Activated naive CD8-positive, alpha-beta T cell (primary cell): Measurements from ENCODE around the gene SLC6A11.

ENCODE experiments used
- H3K27ac Mint-ChIP-seq: one replicate; pipeline ENCODE4 v1.8.0; 2021; ENCODE audit warnings: mixed read lengths
- H3K27me3 Mint-ChIP-seq: one replicate; pipeline ENCODE4 v1.8.0; 2021; ENCODE audit warnings: mixed read lengths
- H3K36me3 Mint-ChIP-seq: one replicate; pipeline ENCODE4 v1.8.0; 2021; ENCODE audit warnings: mixed read lengths
- H3K4me1 Mint-ChIP-seq: one replicate; pipeline ENCODE4 v1.8.0; 2021; ENCODE audit warnings: low read depth, mixed read lengths
- H3K4me3 Mint-ChIP-seq: one replicate; pipeline ENCODE4 v1.8.0; 2021; ENCODE audit warnings: mild to moderate bottlenecking, mixed read lengths
- H3K9me3 Mint-ChIP-seq: one replicate; pipeline ENCODE4 v1.8.0; 2021; ENCODE audit warnings: low read depth, mixed read lengths

The SLC6A11 gene

GRCh38 chr3:10933805-10934481, 117.9 kb downstream of the SLC6A11 start:
- Mint-ChIP-seq H3K9me3 (no peaks in the 10 kb centered on the region), H3K27me3 (peaks cover 2% of the 10 kb centered on the region), H3K4me3 (no peak overlapping the region), H3K27ac (no peak overlapping the region), H3K36me3 (no peaks in the 10 kb centered on the region), H3K4me1 (no peaks in the 10 kb centered on the region)

DNA sequence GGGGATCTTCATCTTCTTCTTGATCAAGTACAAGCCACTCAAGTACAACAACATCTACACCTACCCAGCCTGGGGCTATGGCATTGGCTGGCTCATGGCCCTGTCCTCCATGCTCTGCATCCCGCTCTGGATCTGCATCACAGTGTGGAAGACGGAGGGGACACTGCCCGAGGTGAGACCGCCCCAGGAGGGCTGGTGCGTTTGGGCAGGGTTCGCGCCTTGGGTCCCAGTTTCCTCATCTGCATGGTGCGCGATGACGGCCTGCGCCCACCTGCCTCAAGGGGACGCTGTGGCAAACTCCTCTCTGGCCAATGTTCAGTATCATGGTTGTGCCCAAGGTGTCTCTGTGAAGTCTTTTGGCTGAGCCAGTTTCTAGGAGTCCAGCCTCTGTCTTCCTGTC, 119.0 kb downstream of the SLC6A11 start:
- no peaks in the 10 kb centered on the region for H3K36me3 Mint-ChIP-seq
- H3K4me3 Mint-ChIP-seq = no peak overlapping the region
- H3K4me1 Mint-ChIP-seq = no peaks in the 10 kb centered on the region
- H3K27ac Mint-ChIP-seq = no peak overlapping the region
- H3K27me3 Mint-ChIP-seq = peaks cover 2% of the 10 kb centered on the region
- H3K9me3 Mint-ChIP-seq = no peaks in the 10 kb centered on the region

GRCh38 chr3:10935846-10936631, 120.0 kb downstream of the SLC6A11 start:
- H3K9me3 Mint-ChIP-seq = no peaks in the 10 kb centered on the region
- no peaks in the 10 kb centered on the region for H3K4me1 Mint-ChIP-seq
- peaks cover 2% of the 10 kb centered on the region for H3K27me3 Mint-ChIP-seq
- no peak overlapping the region for H3K27ac Mint-ChIP-seq
- H3K4me3 Mint-ChIP-seq = no peak overlapping the region
- no peaks in the 10 kb centered on the region for H3K36me3 Mint-ChIP-seq

DNA sequence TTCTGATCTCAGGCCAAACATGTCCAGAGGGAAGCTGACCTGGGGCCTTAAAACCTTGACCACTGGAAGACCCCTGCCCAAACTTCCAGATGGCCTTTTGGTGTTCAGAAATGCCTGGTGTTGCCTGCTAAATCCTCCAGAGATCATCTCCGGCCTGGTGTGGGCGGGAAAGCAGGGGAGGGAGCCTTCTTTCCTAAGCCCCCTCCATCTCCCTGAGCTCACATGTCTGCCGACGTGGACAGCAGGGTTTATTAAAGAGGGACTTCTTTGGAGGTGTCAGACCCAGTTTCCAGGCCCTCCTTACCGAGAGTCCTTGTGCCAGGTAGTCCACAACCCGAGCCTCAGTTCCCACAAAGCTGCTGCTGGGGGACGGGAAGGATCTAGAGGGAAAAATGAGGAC, 120.7 kb downstream of the SLC6A11 start:
- Mint-ChIP-seq H3K9me3 (no peaks in the 10 kb centered on the region), H3K36me3 (no peaks in the 10 kb centered on the region), H3K27me3 (peaks cover 2% of the 10 kb centered on the region), H3K27ac (no peak overlapping the region), H3K4me1 (no peaks in the 10 kb centered on the region), H3K4me3 (no peak overlapping the region)

DNA sequence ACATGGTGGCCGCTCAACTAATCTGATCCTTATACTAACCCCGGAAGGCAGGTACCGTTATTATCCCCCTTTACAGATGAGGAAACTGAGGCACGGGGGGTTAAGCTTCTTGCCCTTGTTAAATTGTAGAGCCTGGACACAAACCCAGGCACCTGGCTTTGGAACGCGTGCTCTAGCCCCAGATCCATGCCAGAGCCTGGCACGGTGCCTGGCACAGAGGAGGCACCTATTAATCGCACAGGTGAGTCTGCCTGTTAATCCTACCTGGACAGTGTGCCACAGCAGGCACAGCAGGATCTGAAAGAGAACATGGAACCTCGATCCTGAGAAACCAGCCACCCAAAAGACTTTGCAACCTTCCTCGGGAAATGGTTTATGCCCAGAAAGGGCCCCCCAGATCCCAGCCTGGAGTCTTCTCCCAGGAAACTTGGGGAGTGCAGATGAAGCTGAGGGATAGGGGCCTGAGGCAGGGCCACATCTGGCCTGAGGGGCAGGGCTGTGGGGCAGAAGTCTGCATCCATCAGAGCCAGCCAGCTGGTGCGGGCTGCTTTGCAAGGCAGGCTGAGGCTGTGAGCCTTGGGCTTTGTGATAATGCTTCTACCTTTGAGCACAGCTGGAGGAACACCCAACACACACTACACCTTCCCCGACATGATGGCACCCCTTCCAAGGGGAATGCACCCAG, 121.3 kb downstream of the SLC6A11 start:
- H3K4me1 Mint-ChIP-seq = no peaks in the 10 kb centered on the region
- H3K4me3 Mint-ChIP-seq = no peak overlapping the region
- H3K27me3 Mint-ChIP-seq = peaks cover 2% of the 10 kb centered on the region
- no peaks in the 10 kb centered on the region for H3K36me3 Mint-ChIP-seq
- H3K27ac Mint-ChIP-seq = no peak overlapping the region
- H3K9me3 Mint-ChIP-seq = no peaks in the 10 kb centered on the region

DNA sequence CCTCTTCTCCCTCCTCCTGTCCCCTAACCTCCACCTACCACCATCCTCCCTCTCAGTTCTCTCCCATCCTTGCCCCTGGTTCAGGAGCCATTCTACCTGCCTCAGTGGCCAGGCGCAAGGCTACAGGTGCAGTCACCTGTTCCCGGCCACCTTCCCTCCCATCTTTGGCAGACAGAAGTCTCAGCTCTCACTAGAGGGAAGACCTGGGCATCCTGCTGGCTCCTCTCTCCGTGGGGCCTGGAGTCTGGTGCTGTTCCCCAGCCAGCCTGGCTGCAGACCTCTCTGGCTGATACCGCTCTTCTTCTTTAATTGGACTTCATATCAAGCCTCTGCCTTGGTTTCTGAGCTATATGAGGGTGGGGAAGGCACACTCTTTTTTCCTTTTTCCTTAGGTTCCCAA, 123.5 kb downstream of the SLC6A11 start:
- Mint-ChIP-seq H3K9me3 (no peaks in the 10 kb centered on the region), H3K4me1 (no peaks in the 10 kb centered on the region), H3K4me3 (no peak overlapping the region), H3K27ac (no peak overlapping the region), H3K36me3 (no peaks in the 10 kb centered on the region), H3K27me3 (peaks cover 6% of the 10 kb centered on the region)

- Mint-ChIP-seq H3K4me1 (no peaks in the 10 kb centered on the region), H3K27me3 (peaks cover 8% of the 10 kb centered on the region), H3K4me3 (no peak overlapping the region), H3K9me3 (no peaks in the 10 kb centered on the region), H3K36me3 (no peaks in the 10 kb centered on the region), H3K27ac (no peak overlapping the region)
Observed at GRCh38 chr3:10940106-10940505, 124.1 kb downstream of the SLC6A11 start.

- H3K9me3 Mint-ChIP-seq = no peaks in the 10 kb centered on the region
- H3K27ac Mint-ChIP-seq = no peak overlapping the region
- H3K4me3 Mint-ChIP-seq = no peak overlapping the region
- H3K27me3 Mint-ChIP-seq = peaks cover 8% of the 10 kb centered on the region
- H3K4me1 Mint-ChIP-seq = no peaks in the 10 kb centered on the region
- no peaks in the 10 kb centered on the region for H3K36me3 Mint-ChIP-seq
Observed at GRCh38 chr3:10941972-10942371, 125.9 kb downstream of the SLC6A11 start.

GRCh38 chr3:10942690-10943205, 126.7 kb downstream of the SLC6A11 start:
- no peaks in the 10 kb centered on the region for H3K4me1 Mint-ChIP-seq
- no peaks in the 10 kb centered on the region for H3K9me3 Mint-ChIP-seq
- no peak overlapping the region for H3K27ac Mint-ChIP-seq
- H3K27me3 Mint-ChIP-seq = peaks cover 8% of the 10 kb centered on the region
- no peaks in the 10 kb centered on the region for H3K36me3 Mint-ChIP-seq
- H3K4me3 Mint-ChIP-seq = no peak overlapping the region

- H3K9me3 Mint-ChIP-seq = no peaks in the 10 kb centered on the region
- no peak overlapping the region for H3K4me3 Mint-ChIP-seq
- H3K4me1 Mint-ChIP-seq = no peaks in the 10 kb centered on the region
- H3K27ac Mint-ChIP-seq = no peak overlapping the region
- peaks cover 6% of the 10 kb centered on the region for H3K27me3 Mint-ChIP-seq
- H3K36me3 Mint-ChIP-seq = no peaks in the 10 kb centered on the region
Observed at GRCh38 chr3:10944866-10945265, 128.8 kb downstream of the SLC6A11 start.

- H3K4me3 Mint-ChIP-seq = no peak overlapping the region
- no peaks in the 10 kb centered on the region for H3K9me3 Mint-ChIP-seq
- no peak overlapping the region for H3K27ac Mint-ChIP-seq
- no peaks in the 10 kb centered on the region for H3K4me1 Mint-ChIP-seq
- H3K27me3 Mint-ChIP-seq = peaks cover 6% of the 10 kb centered on the region
- no peaks in the 10 kb centered on the region for H3K36me3 Mint-ChIP-seq
Observed at GRCh38 chr3:10945683-10946287, 129.8 kb downstream of the SLC6A11 start.

DNA sequence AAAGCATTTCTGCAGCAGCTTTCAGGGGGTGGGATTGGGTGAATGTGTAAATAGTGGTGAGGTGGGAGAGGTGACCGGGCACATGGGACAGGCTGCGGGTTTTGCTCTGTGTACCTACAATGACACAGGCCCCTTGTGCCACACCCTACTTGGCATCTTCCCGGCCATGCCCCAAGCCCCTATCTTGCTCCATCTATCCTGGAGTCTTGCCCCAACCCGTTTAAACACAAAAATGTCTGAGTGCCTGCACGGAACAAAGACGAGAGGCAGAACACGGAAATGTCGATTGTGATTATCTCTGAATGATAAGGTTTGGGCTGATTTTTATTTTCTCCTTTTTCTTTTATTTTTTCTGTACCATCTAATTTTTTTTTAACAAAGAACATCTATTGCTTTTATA, 130.5 kb downstream of the SLC6A11 start:
- Mint-ChIP-seq H3K4me1 (no peaks in the 10 kb centered on the region), H3K9me3 (no peaks in the 10 kb centered on the region), H3K27me3 (peaks cover 6% of the 10 kb centered on the region), H3K27ac (no peak overlapping the region), H3K36me3 (no peaks in the 10 kb centered on the region), H3K4me3 (no peak overlapping the region)

- no peaks in the 10 kb centered on the region for H3K36me3 Mint-ChIP-seq
- H3K9me3 Mint-ChIP-seq = no peaks in the 10 kb centered on the region
- no peaks in the 10 kb centered on the region for H3K4me1 Mint-ChIP-seq
- H3K27ac Mint-ChIP-seq = no peak overlapping the region
- no peak overlapping the region for H3K4me3 Mint-ChIP-seq
- peaks cover 6% of the 10 kb centered on the region for H3K27me3 Mint-ChIP-seq
Observed at GRCh38 chr3:10948326-10948725, 132.3 kb downstream of the SLC6A11 start.

DNA sequence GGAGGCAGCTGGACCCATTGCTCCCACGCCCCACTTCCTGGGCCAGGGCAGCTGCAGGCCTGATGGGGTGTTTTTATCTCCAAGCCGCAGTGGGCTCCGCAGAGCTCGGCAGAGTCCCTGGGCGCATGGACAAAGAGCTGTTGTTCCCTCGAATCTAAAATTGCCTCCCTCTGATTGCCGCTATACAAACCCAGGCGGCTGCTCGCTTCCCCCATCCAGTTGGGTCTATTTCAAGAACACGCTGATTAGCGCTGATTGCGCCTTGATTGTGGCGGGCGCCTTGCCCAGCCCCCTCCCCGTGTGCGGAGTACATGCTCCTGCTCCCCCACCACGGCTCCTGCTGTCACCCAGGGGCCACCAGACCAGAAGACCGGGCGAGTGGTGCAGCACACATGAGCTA, 133.2 kb downstream of the SLC6A11 start:
- Mint-ChIP-seq H3K27me3 (peaks cover 6% of the 10 kb centered on the region), H3K36me3 (no peaks in the 10 kb centered on the region), H3K9me3 (no peaks in the 10 kb centered on the region), H3K4me1 (no peaks in the 10 kb centered on the region), H3K27ac (no peak overlapping the region), H3K4me3 (no peak overlapping the region)
